ENCODE measurements around the gene PHC2.

DNA sequence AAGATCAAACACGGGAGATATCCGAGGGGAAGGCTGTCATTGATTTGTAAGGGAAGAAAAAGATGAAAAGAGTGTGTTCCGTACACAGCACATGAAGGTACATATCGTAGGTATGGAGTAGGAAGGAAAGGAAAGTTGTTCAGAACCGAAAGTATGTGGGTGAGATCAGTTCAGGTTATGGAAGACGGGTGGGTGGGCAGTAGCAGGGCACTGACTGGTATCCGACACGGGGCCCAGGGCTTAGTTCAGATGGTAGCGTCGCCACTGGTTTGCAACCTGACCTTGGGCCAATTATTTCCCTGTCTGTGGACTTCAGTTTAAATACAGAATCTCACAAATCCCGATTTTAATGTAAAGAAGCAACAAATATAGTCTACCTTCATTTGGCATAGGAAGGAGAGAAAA lies 82.2 kb downstream of the PHC2 start:
- TF ChIP-seq CTCF (optimal IDR thresholded peaks at IDR 0.05 in 1 of 3, IDR thresholded peaks at IDR 0.05 in 1 of 3, conservative IDR thresholded peaks at IDR 0.05 in 1 of 3; ENCODE audit: extremely low read depth in 1 of 3, insufficient read depth in 2 of 3, low read length in 3 of 3): no peak
- no peak for TF ChIP-seq EZH2 (IDR thresholded peaks at IDR 0.05; ENCODE audit: low read length)
